Lower lobe of right lung (tissue), 2 donors: ENCODE data around the gene PEX5L. TPM values are rescaled to one million over a fixed set of nuclear protein-coding genes. Genes with fewer than 3 reads are reported as not detected.

ENCODE experiments used
- ATAC-seq, 2 donors: fragments of 200-7000 bp; cut with Tn5 transposase; one replicate each; pipeline ENCODE4 v1.9.1; 2020 to 2022; ENCODE audit warnings: mild to moderate bottlenecking in 2 of 2, moderate library complexity in 2 of 2
- DNase-seq: peaks from one replicate; pipeline ENCODE4 v3.0.0-alpha.2; 2020
- H3K27ac ChIP-seq: fragments of 200-600 bp; one replicate; pipeline ENCODE4 v1.8.0; 2022
- H3K27me3 ChIP-seq: fragments of 200-600 bp; one replicate; pipeline ENCODE4 v1.8.0; 2022; ENCODE audit warnings: low read depth
- H3K36me3 ChIP-seq: fragments of 200-600 bp; one replicate; pipeline ENCODE4 v1.8.0; 2022; ENCODE audit warnings: mild to moderate bottlenecking
- H3K4me1 ChIP-seq: fragments of 200-600 bp; one replicate; pipeline ENCODE4 v1.8.0; 2022
- H3K4me3 ChIP-seq: fragments of 200-600 bp; one replicate; pipeline ENCODE4 v1.8.0; 2022; ENCODE audit warnings: mild to moderate bottlenecking
- H3K9me3 ChIP-seq: fragments of 200-600 bp; one replicate; pipeline ENCODE4 v1.8.0; 2022
- intact Hi-C: fragments of 100-400 bp; cut with DNase I; formaldehyde crosslinking; loops from one replicate; pipeline ENCODE4 v1.11.0; 2022
- total RNA-seq: library from RNA; stranded (reverse); fragmentation: NEBNext Ultra II Directional; extraction: Animal tissue kit (Norgen Biotek cat#: 25700); gene quantifications from one replicate; pipeline ENCODE4 v1.2.1, GENCODE V29; 2021
- TF ChIP-seq, protein P1 (sequence below): fragments of 200-600 bp; IDR thresholded peaks from one replicate; pipeline ENCODE4 v1.8.0; 2022; ENCODE audit warnings: antibody characterized with exemption, mild to moderate bottlenecking
- donor health status: DM: no; HTN: yes; CAD: no; lungs with severe emphysema.

The PEX5L gene
- total RNA-seq, 1 donor from 2014 or later: not detected

DNA sequence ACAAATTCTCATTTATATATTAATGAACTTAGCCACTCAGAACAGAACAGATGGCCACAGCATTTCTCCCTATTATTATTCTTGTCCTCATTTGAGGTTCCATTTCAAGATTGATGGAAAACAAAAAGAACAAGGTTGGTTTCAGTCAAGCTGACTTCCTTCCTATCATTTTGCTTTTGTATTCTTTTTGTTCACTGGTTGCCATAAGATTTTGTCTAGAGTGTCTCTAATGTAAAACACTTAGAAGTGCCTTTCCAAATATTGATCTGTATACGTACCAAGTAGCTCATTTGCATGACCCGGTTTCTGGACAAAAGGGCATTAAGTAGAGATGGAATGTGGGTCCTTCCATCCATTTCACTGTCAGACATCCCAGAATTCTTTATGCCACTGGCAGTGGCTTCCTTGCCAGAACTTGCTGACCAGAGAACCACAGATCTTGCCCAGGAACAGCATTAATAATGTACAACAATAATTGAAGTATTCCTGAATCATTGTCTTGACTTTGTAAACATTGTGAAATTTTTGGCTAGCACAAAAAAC is 63.8 kb downstream of the PEX5L start:
- Histone ChIP-seq H3K4me3 (no peak overlapping the region), H3K36me3 (no peaks in the 10 kb centered on the region), H3K27me3 (no peaks in the 10 kb centered on the region), H3K27ac (no peak overlapping the region), H3K4me1 (no peaks in the 10 kb centered on the region), H3K9me3 (no peaks in the 10 kb centered on the region)
- TF ChIP-seq, protein P1, sequence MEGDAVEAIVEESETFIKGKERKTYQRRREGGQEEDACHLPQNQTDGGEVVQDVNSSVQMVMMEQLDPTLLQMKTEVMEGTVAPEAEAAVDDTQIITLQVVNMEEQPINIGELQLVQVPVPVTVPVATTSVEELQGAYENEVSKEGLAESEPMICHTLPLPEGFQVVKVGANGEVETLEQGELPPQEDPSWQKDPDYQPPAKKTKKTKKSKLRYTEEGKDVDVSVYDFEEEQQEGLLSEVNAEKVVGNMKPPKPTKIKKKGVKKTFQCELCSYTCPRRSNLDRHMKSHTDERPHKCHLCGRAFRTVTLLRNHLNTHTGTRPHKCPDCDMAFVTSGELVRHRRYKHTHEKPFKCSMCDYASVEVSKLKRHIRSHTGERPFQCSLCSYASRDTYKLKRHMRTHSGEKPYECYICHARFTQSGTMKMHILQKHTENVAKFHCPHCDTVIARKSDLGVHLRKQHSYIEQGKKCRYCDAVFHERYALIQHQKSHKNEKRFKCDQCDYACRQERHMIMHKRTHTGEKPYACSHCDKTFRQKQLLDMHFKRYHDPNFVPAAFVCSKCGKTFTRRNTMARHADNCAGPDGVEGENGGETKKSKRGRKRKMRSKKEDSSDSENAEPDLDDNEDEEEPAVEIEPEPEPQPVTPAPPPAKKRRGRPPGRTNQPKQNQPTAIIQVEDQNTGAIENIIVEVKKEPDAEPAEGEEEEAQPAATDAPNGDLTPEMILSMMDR: no peak
- intact Hi-C loops: no loop called here
- DNase-seq: no peak
- ATAC-seq: no peak

DNA sequence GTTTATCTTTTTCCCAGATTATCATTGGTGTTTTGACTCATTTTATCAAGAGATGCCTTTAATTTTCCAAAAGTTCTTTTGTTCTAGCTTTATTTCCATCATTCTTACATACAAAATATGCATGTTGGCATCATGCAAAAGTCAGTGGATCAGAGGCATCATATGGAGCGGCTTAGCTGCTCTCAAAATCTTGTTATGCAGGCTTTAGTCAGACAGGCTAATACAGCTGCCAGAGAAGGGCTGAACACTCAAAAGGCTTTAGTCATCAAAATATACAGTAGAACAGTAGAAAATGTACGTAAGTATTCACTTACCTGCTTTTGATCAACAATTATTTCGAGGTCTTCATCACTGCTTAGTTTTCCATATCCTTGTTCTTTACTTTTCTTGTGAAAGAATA is 65.5 kb downstream of the PEX5L start:
- H3K9me3 ChIP-seq: no peaks in the 10 kb centered on the region
- H3K4me3 ChIP-seq: no peak overlapping the region
- no peak for DNase-seq
- TF ChIP-seq, protein P1: no peak
- H3K4me1 ChIP-seq: no peaks in the 10 kb centered on the region
- no peaks in the 10 kb centered on the region for H3K27me3 ChIP-seq
- ATAC-seq: no peak
- intact Hi-C loops: no loop called here
- no peak overlapping the region for H3K27ac ChIP-seq
- H3K36me3 ChIP-seq: no peaks in the 10 kb centered on the region

DNA sequence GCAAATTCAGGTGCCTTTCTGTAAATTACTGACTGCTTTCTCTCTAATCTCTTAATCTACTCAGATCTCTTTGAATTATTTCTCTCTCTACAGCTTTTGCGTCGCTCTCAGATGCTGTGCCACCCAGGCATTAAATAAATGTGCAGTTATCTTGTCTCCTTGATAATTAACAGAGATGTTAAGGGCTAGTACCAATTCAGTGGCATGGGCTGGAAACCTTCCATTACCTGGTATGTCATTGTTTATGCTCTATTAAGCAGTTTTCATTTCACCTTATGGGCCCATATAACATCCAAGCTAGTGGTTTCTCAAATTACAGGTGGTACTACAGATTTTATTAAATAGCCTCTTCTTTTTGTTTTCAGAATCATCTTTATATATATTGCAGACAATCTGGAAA is 66.0 kb downstream of the PEX5L start:
- ATAC-seq (no peak), DNase-seq (no peak)
- intact Hi-C loops: no loop called here
- Histone ChIP-seq H3K36me3 (no peaks in the 10 kb centered on the region), H3K27me3 (no peaks in the 10 kb centered on the region), H3K9me3 (no peaks in the 10 kb centered on the region), H3K27ac (no peak overlapping the region), H3K4me1 (no peaks in the 10 kb centered on the region), H3K4me3 (no peak overlapping the region)
- TF ChIP-seq, protein P1: no peak

DNA sequence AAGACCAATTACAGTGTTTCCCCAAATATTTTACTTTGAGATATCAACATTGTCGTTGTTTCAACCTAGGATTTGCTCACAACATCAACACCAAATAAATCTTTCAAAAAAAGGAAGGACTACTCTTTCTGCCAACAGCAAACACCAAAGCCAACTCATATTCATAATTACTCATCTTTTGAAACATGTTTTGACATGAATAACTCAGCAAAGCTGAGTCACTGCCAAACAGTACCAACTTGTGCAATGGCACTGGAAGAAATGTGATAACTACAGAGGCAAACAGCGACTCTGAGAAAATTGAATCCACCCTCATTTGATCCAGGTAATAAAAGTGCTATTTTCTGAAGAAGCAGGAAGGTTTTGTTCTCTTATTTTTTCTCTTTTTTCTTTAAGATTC is 67.2 kb downstream of the PEX5L start:
- Histone ChIP-seq H3K27me3 (no peaks in the 10 kb centered on the region), H3K36me3 (no peaks in the 10 kb centered on the region), H3K27ac (no peak overlapping the region), H3K4me1 (no peaks in the 10 kb centered on the region), H3K9me3 (no peaks in the 10 kb centered on the region), H3K4me3 (no peak overlapping the region)
- ATAC-seq (no peak), DNase-seq (no peak)
- TF ChIP-seq, protein P1: no peak
- intact Hi-C loops: no loop called here

DNA sequence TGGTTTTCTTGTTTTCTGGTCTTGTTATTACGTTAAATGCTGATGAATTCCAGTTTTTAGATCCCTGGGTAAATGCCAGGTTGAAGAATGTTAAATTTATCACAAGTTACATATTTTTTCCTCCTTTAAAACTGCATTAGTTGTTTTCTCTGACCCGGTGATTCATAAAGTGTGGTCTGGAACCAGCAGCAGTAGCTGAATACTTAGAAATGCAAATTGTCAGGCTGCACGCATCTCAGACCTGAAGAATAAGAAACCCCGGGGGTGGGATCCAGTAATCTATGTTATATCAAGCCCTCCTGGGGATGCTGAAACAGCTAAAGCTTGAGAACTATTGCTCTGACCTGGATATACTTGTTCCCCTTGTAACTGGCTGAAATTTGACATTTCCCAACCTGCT is 69.1 kb downstream of the PEX5L start:
- H3K27me3 ChIP-seq: no peaks in the 10 kb centered on the region
- no peaks in the 10 kb centered on the region for H3K36me3 ChIP-seq
- no peak overlapping the region for H3K4me3 ChIP-seq
- H3K9me3 ChIP-seq: no peaks in the 10 kb centered on the region
- H3K4me1 ChIP-seq: no peaks in the 10 kb centered on the region
- H3K27ac ChIP-seq: no peak overlapping the region
- DNase-seq (no peak), ATAC-seq (no peak)
- TF ChIP-seq, protein P1: no peak
- intact Hi-C loops: no loop called here

DNA sequence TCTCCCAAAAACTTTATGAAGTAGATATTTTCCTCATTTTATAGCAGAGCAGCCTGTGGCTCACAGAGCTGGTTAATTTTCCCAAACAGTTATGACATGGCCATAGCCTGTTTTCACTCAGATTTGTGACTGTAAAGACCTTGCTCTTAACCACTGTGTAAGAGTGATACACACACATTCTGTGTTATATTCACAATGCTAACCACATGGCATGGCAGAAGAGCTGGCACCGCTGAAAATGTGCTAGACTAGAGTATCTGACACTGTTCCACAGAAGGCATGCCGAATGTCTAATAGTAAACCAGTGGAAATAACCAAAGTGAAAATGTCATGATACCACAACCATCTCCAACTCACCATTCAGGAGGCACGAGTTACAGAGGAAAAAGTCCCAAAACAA is 71.8 kb downstream of the PEX5L start:
- no peaks in the 10 kb centered on the region for H3K4me1 ChIP-seq
- no peaks in the 10 kb centered on the region for H3K9me3 ChIP-seq
- intact Hi-C loops: no loop called here
- no peaks in the 10 kb centered on the region for H3K36me3 ChIP-seq
- H3K27me3 ChIP-seq: no peaks in the 10 kb centered on the region
- ATAC-seq: no peak
- H3K4me3 ChIP-seq: no peak overlapping the region
- TF ChIP-seq, protein P1: no peak
- DNase-seq: no peak
- H3K27ac ChIP-seq: no peak overlapping the region
